Testis (tissue), 3 donors: Measurements from ENCODE around the gene FSTL4. TPM values are rescaled to one million over a fixed set of nuclear protein-coding genes. Genes with fewer than 3 reads are reported as not detected.

Experiments
- DNase-seq: peaks from one replicate; pipeline ENCODE4 v3.0.0-alpha.2; 2019
- H3K27ac ChIP-seq, 2 donors: fragments of 200-600 bp; sonication (generic); one replicate each; pipeline ENCODE4 v1.5.1; 2019
- H3K27me3 ChIP-seq: fragments of 200-600 bp; sonication (generic); one replicate; pipeline ENCODE4 v1.5.1; 2019
- H3K36me3 ChIP-seq: fragments of 200-600 bp; sonication (generic); one replicate; pipeline ENCODE4 v1.5.1; 2017; ENCODE audit warnings: low read depth; ENCODE audit errors: missing control alignments
- H3K4me1 ChIP-seq: fragments of 200-600 bp; sonication (generic); one replicate; pipeline ENCODE4 v1.5.1; 2019
- H3K4me3 ChIP-seq, 2 donors: fragments of 200-600 bp; sonication (generic); one replicate each; pipeline ENCODE4 v1.5.1; 2017 to 2019
- H3K9me3 ChIP-seq: fragments of 200-600 bp; sonication (generic); one replicate; pipeline ENCODE4 v1.5.1; 2017
- POLR2A ChIP-seq: fragments of 450-650 bp; IDR thresholded peaks from one replicate; pipeline ENCODE4 v1.6.1; 2017; ENCODE audit warnings: antibody characterized with exemption, mild to moderate bottlenecking, moderate library complexity
- WGBS, 2 donors: methylation state at CpG; one replicate each; pipeline ENCODE4 v1.1.5; 2018; 5-methylcytosine and 5-hydroxymethylcytosine counted together
- intact Hi-C: fragments of 100-400 bp; cut with DNase I; formaldehyde crosslinking; loops from one replicate; pipeline ENCODE4 v1.15.1; 2023; ENCODE audit warnings: low total_unique reads
- polyA plus RNA-seq: library from polyadenylated mRNA; stranded (reverse); fragments of 350-450 nt; fragmentation: Illumina TruSeq; extraction: RNeasy Lipid Tissue Mini Kit (QIAGEN cat#74804); gene quantifications from one replicate; pipeline ENCODE4 v1.2.3, GENCODE V29; 2014; ENCODE audit warnings: low read depth, low replicate concordance; ENCODE audit not compliant: insufficient read depth
- total RNA-seq, 2 donors: library from RNA; depleted of rRNA; stranded (reverse); fragments of >200 nt; gene quantifications; one replicate each; pipeline ENCODE4 v1.2.3, GENCODE V29; 2016
- TF ChIP-seq, protein P1 (sequence below), 3 experiments: fragments of 450-650 bp in 2 of 3; fragments of 200-600 bp in 1 of 3; sonication (generic) in 1 of 3; IDR thresholded peaks; one replicate each; pipeline ENCODE4 v1.5.1; 2016 to 2019; ENCODE audit warnings: antibody characterized with exemption in 3 of 3, mild to moderate bottlenecking in 2 of 3, moderate library complexity in 1 of 3

Gene FSTL4
- total and polyA plus RNA-seq, 3 donors from 2014 or later: 7.1 to 8.6 (median 7.4) TPM

DNA sequence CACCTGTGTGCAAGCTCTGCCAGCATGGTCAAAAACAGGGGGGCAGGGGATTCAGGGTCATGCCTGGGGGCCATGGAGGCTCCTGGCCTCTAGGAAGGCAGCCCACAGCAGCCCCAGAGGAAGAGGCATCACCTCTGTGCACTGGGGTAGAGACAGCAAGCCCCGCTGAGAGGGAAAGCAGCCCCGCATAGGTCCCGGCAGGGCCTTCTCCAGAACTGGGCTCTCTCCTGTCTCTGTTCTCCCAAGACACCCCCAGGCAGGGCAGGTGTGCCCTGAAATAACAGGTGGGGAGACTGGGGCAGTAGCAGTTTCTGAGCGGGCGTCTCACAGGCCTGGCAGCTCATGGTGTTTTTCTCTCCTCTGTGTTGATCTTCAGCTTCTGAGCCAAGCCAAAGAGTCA is 281.4 kb downstream of the FSTL4 start:
- 85 to 87% methylated on average over 4 to 5 of the region's 5 CpGs for WGBS, 2 donors
- Histone ChIP-seq H3K4me1 (no peaks in the 10 kb centered on the region), H3K27me3 (no peaks in the 10 kb centered on the region), H3K4me3 (no peak overlapping the region), H3K36me3 (no peaks in the 10 kb centered on the region), H3K9me3 (no peaks in the 10 kb centered on the region), H3K27ac (no peak overlapping the region)
- intact Hi-C loops: no loop called here
- TF ChIP-seq POLR2A: no peak
- TF ChIP-seq, protein P1, sequence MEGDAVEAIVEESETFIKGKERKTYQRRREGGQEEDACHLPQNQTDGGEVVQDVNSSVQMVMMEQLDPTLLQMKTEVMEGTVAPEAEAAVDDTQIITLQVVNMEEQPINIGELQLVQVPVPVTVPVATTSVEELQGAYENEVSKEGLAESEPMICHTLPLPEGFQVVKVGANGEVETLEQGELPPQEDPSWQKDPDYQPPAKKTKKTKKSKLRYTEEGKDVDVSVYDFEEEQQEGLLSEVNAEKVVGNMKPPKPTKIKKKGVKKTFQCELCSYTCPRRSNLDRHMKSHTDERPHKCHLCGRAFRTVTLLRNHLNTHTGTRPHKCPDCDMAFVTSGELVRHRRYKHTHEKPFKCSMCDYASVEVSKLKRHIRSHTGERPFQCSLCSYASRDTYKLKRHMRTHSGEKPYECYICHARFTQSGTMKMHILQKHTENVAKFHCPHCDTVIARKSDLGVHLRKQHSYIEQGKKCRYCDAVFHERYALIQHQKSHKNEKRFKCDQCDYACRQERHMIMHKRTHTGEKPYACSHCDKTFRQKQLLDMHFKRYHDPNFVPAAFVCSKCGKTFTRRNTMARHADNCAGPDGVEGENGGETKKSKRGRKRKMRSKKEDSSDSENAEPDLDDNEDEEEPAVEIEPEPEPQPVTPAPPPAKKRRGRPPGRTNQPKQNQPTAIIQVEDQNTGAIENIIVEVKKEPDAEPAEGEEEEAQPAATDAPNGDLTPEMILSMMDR (IDR thresholded peaks at IDR 0.05): no peak
- no peak for DNase-seq

DNA sequence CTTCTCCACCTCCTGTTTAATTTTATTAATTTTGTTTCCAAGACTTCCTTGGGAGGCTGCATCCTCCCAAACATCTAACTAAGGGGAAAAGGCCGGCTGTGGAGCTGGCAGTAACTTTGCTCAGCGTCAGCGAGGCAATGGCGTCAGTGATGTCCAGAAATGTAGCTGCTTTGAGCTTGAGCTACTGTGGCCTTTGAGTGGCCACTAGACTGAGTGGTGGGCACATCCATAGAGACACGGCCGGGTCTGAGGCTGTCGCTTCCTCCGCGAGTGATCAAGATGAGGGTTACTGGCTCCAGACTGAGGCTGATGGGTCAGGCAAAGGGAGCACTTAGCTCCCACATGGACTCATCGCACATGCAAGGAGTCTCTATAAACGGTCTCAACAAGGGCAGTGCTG is 283.5 kb downstream of the FSTL4 start:
- Histone ChIP-seq H3K4me1 (no peaks in the 10 kb centered on the region), H3K27ac (no peak overlapping the region), H3K9me3 (no peaks in the 10 kb centered on the region), H3K4me3 (no peak overlapping the region), H3K36me3 (no peaks in the 10 kb centered on the region), H3K27me3 (no peaks in the 10 kb centered on the region)
- 86 to 94% methylated on average over 11 of the region's 11 CpGs for WGBS, 2 donors
- no peak for DNase-seq
- TF ChIP-seq, protein P1 (IDR thresholded peaks at IDR 0.05): no peak
- no peak for TF ChIP-seq POLR2A
- intact Hi-C loops: no loop called here

DNA sequence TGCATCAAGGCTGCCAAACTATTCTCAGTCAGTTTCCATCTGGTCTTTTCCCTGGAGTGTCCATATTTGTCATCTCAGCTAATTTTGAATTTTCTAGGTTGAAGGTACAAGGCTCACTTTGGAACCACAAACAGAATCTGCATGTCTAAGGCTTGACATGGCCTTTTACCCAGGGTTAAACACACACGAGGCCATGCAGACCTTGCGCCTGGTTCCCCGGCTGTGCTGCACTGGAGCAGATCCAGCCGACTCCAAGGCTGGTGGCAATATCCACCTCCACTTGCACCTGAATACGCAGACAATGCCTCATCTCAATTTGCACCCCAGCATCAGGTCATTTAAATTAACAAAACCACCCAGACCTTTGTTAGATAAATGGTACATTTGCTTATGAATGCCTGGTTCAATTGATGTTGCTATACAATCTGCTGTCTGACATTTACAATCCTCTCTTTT is 284.4 kb downstream of the FSTL4 start:
- no peaks in the 10 kb centered on the region for H3K27me3 ChIP-seq
- no peaks in the 10 kb centered on the region for H3K9me3 ChIP-seq
- H3K4me3 ChIP-seq: no peak overlapping the region
- TF ChIP-seq, protein P1 (IDR thresholded peaks at IDR 0.05): no peak
- no peak for TF ChIP-seq POLR2A
- no peak for DNase-seq
- 76 to 82% methylated on average over 4 to 5 of the region's 5 CpGs for WGBS, 2 donors
- no peaks in the 10 kb centered on the region for H3K36me3 ChIP-seq
- no peak overlapping the region for H3K27ac ChIP-seq
- intact Hi-C loops: no loop called here
- H3K4me1 ChIP-seq: no peaks in the 10 kb centered on the region

DNA sequence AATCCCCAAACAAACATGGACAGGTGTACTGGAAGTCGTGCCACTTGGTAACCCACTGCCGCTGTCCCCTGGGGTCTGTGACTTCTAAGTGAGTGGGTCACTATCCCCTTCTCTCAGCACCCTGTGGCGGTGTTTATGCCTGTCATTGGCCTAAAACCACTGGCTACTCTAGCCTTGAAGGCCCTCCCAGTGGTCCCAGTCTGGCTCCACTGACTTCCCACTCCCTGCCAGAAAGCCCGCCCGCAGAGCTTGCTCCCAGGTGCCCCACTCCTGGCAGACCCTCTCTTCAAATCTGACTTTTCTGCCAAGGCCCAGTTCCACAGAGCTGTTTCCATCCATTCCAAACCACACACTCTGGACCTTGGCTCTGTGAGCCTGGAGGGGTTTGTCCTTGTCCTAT is 286.0 kb downstream of the FSTL4 start:
- Histone ChIP-seq H3K27me3 (no peaks in the 10 kb centered on the region), H3K4me3 (no peak overlapping the region), H3K27ac (no peak overlapping the region), H3K4me1 (no peaks in the 10 kb centered on the region), H3K9me3 (no peaks in the 10 kb centered on the region), H3K36me3 (no peaks in the 10 kb centered on the region)
- intact Hi-C loops: no loop called here
- WGBS, 2 donors: 91 to 94% methylated on average over 5 of the region's 5 CpGs
- TF ChIP-seq, protein P1 (IDR thresholded peaks at IDR 0.05): no peak
- no peak for TF ChIP-seq POLR2A
- DNase-seq: no peak

DNA sequence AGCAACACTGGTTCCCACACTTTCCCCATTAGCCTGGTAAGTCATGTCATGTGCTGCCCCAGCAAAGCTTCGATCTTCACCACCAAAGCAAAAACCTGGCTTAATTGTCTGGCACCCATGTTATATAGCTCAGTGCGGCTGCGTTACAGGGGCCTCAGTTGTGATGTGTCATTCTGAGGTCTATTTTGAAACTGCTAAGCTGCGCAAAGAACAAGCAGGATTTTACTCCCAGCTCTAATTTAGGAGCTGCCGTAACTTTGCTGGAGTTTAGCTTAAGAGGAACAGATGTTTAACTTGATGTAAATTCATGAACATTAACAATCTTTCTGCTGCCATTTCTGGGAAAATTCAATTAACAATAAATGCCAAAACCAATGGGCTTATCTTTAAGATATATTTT is 286.5 kb downstream of the FSTL4 start:
- DNase-seq: no peak
- H3K36me3 ChIP-seq: no peaks in the 10 kb centered on the region
- no peaks in the 10 kb centered on the region for H3K27me3 ChIP-seq
- 92 to 93% methylated on average over 5 of the region's 5 CpGs for WGBS, 2 donors
- H3K9me3 ChIP-seq: no peaks in the 10 kb centered on the region
- TF ChIP-seq, protein P1 (IDR thresholded peaks at IDR 0.05): no peak
- TF ChIP-seq POLR2A: no peak
- intact Hi-C loops: no loop called here
- H3K27ac ChIP-seq: no peak overlapping the region
- H3K4me1 ChIP-seq: no peaks in the 10 kb centered on the region
- H3K4me3 ChIP-seq: no peak overlapping the region
